ENCODE results near the gene FBXL16.

The FBXL16 gene

GRCh38 chr16:658679-659571, 46.7 kb downstream of the FBXL16 start:
- no peak for DNase-seq

DNA sequence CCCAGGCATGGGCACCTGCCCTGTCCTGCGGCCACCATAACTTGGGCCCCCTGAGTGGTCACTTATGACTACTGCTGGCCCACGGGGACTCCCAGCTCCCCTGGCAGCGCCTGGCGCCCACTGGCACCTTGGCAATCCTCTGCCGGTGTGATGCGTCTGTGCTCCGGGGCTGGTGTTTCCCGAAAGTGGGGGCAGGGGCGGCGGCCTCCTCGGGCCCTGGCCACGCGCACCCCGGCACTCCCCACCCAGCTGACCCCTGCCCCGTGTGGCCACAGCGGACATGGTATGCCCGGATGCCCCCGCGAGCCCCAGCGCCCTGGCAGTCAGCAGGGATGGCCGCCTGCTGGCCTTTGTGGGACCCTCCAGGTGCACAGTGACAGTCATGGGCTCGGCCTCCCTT, 48.1 kb downstream of the FBXL16 start:
- DNase-seq, result no peak

DNA sequence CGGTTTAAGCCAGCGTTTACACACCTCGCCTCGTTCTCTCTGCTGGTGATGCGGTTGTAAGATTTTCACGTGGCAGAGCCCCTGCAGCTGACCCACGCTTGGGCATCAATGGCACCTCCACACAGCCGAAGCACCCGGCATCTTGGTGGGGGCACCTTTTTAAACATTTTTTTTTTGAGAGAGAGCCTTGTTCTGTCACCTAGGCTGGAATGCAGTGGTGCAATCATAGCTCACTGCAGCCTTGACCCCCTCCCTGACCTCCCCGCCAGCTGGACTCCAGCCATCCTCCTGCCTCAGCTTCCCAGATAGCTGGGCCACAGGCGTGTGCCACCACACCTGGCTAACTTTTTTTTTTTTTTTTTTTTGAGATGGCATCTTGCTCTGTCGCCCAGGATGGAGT, 51.6 kb downstream of the FBXL16 start:
- DNase-seq, result no peak

- no peak for DNase-seq
These were observed 52.9 kb downstream of the FBXL16 start for GRCh38 chr16:652454-653305.

DNA sequence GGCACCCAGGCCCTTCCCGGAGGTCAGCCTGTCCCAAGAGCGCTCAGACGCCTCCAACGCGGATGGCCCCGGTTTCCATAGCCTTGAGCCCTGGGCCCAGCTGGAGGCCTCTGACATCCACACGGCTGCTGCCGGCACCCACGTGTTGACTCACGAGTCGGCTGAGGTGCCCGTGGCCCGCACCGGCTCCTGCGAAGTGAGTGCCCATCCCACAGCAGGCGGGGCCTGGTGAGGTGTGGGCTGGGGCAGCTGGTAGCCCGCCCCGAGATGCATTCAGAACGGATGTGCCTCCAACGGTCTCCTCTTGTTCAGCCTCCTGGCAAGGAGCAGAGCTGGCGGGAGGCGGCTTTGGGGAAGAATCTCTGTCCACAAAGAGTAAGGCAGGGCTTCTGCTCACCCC, 53.8 kb downstream of the FBXL16 start:
- no peak for DNase-seq

DNA sequence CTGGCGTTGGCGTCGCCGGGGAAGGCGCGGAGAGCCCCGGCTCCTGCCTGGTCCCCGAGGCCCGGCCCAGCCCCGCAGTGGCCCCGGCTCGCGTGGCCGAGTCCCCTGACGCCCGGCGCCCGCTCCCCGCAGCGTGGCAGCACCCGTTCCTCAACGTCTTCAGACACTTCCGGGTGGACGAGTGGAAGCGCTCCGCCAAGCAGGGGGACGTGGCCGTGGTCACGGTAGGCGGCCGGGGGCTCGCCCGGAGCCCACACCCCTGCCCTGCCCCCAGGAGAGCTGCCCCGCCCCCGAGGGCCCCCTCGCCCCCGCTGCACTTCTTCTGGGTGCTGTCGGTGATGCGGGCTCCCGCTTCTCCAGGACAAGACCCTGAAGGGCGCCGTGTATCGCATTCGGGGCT, 56.0 kb downstream of the FBXL16 start:
- peak in 1 of 2 donors; percentile 44 for DNase-seq

GRCh38 chr16:648781-649589, 56.6 kb downstream of the FBXL16 start, which contains the start of gene WDR90:
TSS of gene WDR90 (plus strand) at chr16:649365. CDS start at chr16:649417, 52 bp downstream.
- peak; percentile 95 to 96 for DNase-seq

DNA sequence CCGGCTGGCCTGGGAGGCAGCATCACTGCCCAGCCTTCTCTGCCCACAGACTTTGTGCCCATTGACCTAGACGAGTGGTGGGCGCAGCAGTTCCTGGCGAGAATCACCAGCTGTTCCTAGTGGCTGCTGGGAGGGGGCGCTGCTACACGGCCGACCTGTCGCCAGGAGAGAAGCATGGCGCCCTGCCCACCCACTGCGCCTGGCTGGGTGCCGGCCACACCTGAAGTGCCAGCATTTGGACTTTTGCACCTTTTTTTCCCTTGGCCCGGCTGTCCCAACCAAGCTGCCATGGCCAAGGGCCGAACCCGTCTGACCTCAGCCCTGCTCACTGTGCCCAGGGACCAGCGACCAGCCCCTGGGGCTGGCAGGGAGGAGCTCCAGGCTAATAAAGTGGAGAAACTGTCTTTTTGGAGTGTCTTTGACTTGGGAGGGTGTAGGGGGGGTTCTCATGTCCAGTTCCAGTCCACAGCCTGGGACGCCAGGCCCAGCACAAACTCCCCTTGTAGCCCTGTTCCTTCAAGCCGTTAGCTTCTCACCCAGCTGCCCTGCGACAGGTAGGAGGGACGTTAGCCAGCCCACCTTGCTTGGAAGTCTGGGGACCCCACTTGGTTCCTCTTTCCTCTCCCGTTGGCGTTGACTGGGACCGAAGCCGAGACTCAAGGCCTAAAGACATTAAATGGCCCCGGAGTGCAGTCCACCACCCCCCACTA, 57.4 kb downstream of the FBXL16 start:
- DNase-seq, result peak; percentile 61 to 71

DNA sequence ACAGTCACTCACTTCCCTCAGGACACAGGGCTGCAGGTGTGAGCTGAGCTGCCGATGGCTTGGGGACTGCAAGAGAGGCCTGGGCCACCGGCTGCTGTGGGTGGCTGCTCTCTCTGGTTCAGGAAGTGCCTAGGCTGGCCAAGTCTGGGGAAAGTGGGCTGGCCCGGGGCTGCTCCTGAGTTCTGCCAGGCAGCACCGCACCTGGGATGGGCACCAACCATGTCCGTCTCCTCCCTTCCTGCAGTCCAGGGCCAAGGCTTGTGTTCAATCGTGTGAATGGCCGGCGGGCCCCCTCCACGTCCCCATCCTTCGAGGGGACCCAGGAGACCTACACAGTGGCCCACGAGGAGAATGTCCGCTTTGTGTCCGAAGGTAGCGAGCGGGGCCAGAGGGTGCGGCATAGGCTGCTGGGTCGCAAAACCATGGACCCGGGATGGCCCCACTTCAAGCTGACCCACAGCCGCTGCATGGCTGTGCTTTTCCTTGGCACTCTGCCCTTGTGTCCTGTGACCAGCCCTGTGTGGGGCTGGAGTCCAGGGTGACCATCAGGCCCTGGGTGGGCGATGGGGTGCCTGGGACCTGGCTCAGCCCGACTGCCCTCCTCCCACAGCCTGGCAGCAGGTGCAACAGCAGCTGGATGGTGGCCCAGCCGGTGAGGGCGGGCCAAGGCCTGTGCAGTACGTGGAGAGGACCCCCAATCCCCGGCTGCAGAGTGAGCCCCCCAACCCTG, 58.3 kb downstream of the FBXL16 start:
- no peak for DNase-seq

DNA sequence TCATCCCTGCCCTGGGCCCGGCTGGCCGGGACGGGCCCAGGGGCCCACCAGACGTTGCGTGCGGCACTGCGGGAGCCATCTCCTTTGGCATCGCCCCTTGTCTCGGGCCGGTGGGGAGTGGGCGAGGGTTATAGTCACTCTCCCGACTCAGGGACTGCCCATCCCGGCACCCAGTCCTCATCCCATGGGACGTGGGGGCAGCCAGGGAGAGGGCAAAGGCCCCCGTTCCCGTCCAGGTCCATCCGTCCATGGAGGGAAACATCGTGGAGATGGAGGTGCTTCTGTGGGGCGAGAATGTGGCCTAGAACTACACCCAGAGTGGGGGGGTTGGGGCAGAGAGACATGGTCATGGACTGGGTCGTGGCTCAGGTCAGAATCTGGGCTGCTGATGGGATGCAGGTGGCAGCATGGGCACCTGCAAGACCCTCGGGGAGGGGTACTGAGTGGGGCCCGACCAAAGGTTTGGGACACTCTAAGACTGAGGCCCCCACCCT, 58.9 kb downstream of the FBXL16 start:
- no peak for DNase-seq

GRCh38 chr16:645852-646678, 59.5 kb downstream of the FBXL16 start:
- DNase-seq, result no peak

GRCh38 chr16:644556-644955, 61.0 kb downstream of the FBXL16 start:
- DNase-seq, result no peak

GRCh38 chr16:643050-643368, 62.6 kb downstream of the FBXL16 start:
- DNase-seq, result no peak

Data from stimulated activated CD4-positive, alpha-beta T cell treated with anti-CD3 and anti-CD28 coated beads, Interleukin-2, amount 100 ng/mL, for 24 hours (primary cell).